ENCODE measurements around the gene FAM120A. TPM values are rescaled to one million over a fixed set of nuclear protein-coding genes. Genes with fewer than 3 reads are reported as not detected.

FAM120A gene
- total and polyA plus RNA-seq, 12 donors = 42.6 to 147 (median 96.4) TPM

DNA sequence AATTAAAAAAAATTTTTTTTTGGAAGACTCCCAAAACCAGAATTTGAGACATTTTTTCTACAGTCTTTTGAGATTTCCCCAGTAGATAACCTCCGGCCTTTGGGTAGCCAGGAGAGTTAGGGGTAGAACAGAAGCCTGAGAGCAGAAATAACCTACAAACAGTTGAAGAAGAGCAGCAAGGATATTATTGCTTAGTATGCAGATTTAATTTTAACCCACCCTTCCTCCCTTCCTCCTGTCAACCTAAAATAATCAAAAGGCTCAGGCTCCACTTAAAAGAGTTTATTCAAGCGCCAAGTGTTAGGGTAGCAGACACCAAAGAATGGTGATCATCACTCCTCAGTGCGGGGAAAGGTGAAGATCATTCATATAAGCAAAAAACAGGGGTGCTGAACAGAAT lies 17.4 kb upstream of the FAM120A start:
- 90 to 95% (median 93%) methylated on average over 3 of the region's 3 CpGs for WGBS, 4 donors
- Histone ChIP-seq H3K27ac (no peak overlapping the region), H3K4me3 (no peak overlapping the region), H3K9me3 (replicated peaks in 1 of 3) (no peaks in the 10 kb centered on the region), H3K4me1 (replicated peaks in 1 of 2) (no peaks in the 10 kb centered on the region), H3K36me3 (replicated peaks in 1 of 2) (no peaks in the 10 kb centered on the region), H3K27me3 (no peaks in the 10 kb centered on the region)
- TF ChIP-seq, protein P1, sequence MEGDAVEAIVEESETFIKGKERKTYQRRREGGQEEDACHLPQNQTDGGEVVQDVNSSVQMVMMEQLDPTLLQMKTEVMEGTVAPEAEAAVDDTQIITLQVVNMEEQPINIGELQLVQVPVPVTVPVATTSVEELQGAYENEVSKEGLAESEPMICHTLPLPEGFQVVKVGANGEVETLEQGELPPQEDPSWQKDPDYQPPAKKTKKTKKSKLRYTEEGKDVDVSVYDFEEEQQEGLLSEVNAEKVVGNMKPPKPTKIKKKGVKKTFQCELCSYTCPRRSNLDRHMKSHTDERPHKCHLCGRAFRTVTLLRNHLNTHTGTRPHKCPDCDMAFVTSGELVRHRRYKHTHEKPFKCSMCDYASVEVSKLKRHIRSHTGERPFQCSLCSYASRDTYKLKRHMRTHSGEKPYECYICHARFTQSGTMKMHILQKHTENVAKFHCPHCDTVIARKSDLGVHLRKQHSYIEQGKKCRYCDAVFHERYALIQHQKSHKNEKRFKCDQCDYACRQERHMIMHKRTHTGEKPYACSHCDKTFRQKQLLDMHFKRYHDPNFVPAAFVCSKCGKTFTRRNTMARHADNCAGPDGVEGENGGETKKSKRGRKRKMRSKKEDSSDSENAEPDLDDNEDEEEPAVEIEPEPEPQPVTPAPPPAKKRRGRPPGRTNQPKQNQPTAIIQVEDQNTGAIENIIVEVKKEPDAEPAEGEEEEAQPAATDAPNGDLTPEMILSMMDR (IDR thresholded peaks at IDR 0.05) = no peak
- no peak for TF ChIP-seq POLR2A (IDR thresholded peaks at IDR 0.05)
- DNase-seq = no peak
- intact Hi-C loops (cut with DNase I) = no loop called here

DNA sequence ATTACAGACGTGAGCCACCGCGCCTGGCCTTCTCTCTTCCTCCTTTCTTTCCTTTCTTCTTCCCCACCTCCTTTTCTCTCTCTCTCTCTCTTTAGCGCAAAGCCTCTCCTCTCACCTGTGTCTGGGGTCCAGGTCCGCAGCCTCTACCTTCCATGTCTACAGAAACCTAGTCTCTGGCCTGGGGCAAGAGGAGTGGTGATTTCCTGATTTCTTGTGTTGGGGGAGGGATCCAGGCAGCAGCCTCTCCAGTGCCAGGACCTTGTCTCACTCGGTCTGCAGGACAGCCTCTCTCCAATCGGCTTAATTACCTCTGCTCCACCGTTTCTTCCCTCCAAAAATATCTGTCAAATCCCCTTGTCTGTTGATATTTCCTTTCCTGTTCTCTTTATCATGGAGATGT lies 16.1 kb upstream of the FAM120A start:
- intact Hi-C loops (cut with DNase I) = no loop called here

DNA sequence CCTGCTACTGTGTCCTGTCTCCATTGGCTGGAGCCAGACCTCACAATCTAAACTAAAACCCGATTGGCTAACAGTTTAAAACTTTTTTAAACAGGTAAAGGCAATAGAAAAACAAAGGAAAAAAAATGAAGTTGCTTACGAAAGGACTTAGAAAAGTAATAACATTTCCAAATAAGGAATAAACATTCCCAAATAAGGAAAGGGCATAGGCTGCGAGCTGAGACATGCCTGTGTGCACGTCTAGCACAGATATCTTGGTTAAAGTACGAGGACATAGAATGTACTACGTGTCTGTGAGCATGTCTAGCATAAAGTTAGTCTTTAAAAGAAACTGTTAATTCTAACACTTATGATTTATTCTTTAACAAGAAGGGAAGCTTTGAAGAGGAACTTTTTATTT lies 15.3 kb upstream of the FAM120A start:
- H3K27me3 ChIP-seq = no peaks in the 10 kb centered on the region
- intact Hi-C loops (cut with DNase I) = no loop called here
- DNase-seq = no peak
- 78 to 94% (median 87%) methylated on average over 6 of the region's 6 CpGs for WGBS, 4 donors
- no peaks in the 10 kb centered on the region for H3K4me1 ChIP-seq (replicated peaks in 1 of 2)
- no peaks in the 10 kb centered on the region for H3K36me3 ChIP-seq (replicated peaks in 1 of 2)
- no peaks in the 10 kb centered on the region for H3K9me3 ChIP-seq (replicated peaks in 1 of 3)
- no peak overlapping the region for H3K27ac ChIP-seq
- H3K4me3 ChIP-seq = no peak overlapping the region
- TF ChIP-seq POLR2A (IDR thresholded peaks at IDR 0.05) = no peak
- TF ChIP-seq, protein P1 (IDR thresholded peaks at IDR 0.05) = no peak

More for the DNA sequence above, 16.1 kb upstream of the FAM120A start:
- Histone ChIP-seq H3K4me3 (no peak overlapping the region), H3K4me1 (replicated peaks in 1 of 2) (no peaks in the 10 kb centered on the region), H3K27me3 (no peaks in the 10 kb centered on the region), H3K27ac (no peak overlapping the region), H3K9me3 (replicated peaks in 1 of 3) (no peaks in the 10 kb centered on the region), H3K36me3 (replicated peaks in 1 of 2) (no peaks in the 10 kb centered on the region)
- TF ChIP-seq, protein P1 (IDR thresholded peaks at IDR 0.05) = no peak
- TF ChIP-seq POLR2A (IDR thresholded peaks at IDR 0.05) = no peak
- WGBS, 4 donors = 85 to 97% (median 90%) methylated on average over 8 of the region's 8 CpGs
- DNase-seq = no peak

DNA sequence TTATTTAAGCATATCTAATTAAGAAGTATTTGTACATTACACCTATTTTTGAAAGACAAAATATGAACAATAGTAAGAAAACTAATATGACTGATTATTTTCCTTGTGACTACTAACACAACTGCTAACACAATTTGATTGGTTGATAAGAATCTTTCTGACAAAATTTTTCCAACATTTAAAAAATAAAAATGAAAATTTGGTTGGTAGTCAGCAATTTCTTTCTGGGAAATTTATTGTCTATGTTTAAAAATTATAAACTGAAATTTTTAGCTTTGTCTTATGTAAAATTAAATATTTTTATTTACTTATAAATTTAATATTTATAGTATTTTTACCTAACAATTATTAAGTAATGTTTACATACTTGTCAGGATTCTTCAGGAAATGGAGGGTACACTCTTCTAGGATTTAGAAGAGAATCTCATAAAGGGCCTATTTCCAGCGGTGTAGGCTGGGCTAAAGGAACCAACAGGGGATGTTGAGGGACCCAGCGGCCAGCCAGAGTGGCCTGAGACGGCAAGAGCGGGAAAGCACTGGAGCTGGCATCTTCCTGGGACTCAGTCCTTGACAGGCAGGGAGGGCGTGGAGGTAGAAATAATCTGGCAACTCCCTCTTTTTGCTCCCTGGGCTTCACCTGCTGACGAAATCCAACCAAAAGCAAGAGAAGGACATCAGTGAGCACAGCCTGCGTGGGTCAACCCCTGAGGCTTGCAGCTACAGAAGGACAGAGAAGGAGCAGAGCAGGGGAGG lies 14.7 kb upstream of the FAM120A start:
- Histone ChIP-seq H3K4me1 (replicated peaks in 1 of 2) (no peaks in the 10 kb centered on the region), H3K27me3 (no peaks in the 10 kb centered on the region), H3K27ac (no peak overlapping the region), H3K4me3 (no peak overlapping the region), H3K36me3 (replicated peaks in 1 of 2) (no peaks in the 10 kb centered on the region), H3K9me3 (replicated peaks in 1 of 3) (no peaks in the 10 kb centered on the region)
- DNase-seq = no peak
- 92 to 95% (median 93%) methylated on average over 7 of the region's 7 CpGs for WGBS, 4 donors
- intact Hi-C loops (cut with DNase I) = no loop called here
- TF ChIP-seq POLR2A (IDR thresholded peaks at IDR 0.05) = no peak
- TF ChIP-seq, protein P1 (IDR thresholded peaks at IDR 0.05) = no peak

All from adrenal gland (tissue), 12 donors.